ENCODE results near the gene LYG1.

The LYG1 gene

GRCh38 chr2:99255491-99256318 lies 45.3 kb downstream of the LYG1 start, which contains the start of gene LYG2:
Gene LYG2, minus strand, starts transcription at chr2:99255666. Its CDS starts 1,406 bp downstream, at chr2:99254260.
- no peak for ATAC-seq (ENCODE audit: low read depth)
- Histone ChIP-seq H3K9me3 (ENCODE audit: severe bottlenecking) (no peaks in the 10 kb centered on the region), H3K27me3 (ENCODE audit: insufficient read depth, poor library complexity, severe bottlenecking) (no peaks in the 10 kb centered on the region)

GRCh38 chr2:99249951-99250350 lies 51.0 kb downstream of the LYG1 start:
- Histone ChIP-seq H3K27ac (ENCODE audit: poor library complexity, severe bottlenecking) (no peak overlapping the region), H3K9me3 (ENCODE audit: severe bottlenecking) (no peaks in the 10 kb centered on the region), H3K27me3 (ENCODE audit: insufficient read depth, poor library complexity, severe bottlenecking) (no peaks in the 10 kb centered on the region), H3K4me3 (ENCODE audit: severe bottlenecking) (no peak overlapping the region), H3K36me3 (ENCODE audit: low read depth) (no peaks in the 10 kb centered on the region), H3K4me1 (ENCODE audit: insufficient read depth, poor library complexity, severe bottlenecking) (no peaks in the 10 kb centered on the region)
- DNase-seq (ENCODE audit: low spot score) (no peak), ATAC-seq (ENCODE audit: low read depth) (no peak)
- no peak for TF ChIP-seq CTCF (IDR thresholded peaks at IDR 0.05; ENCODE audit: poor library complexity, severe bottlenecking)

More at GRCh38 chr2:99255491-99256318, 45.3 kb downstream of the LYG1 start, which contains the start of gene LYG2:
- Histone ChIP-seq H3K36me3 (ENCODE audit: low read depth) (no peaks in the 10 kb centered on the region), H3K27ac (ENCODE audit: poor library complexity, severe bottlenecking) (no peak within 1 kb of the TSS), H3K4me1 (ENCODE audit: insufficient read depth, poor library complexity, severe bottlenecking) (no peaks in the 10 kb centered on the region), H3K4me3 (ENCODE audit: severe bottlenecking) (no peak within 1 kb of the TSS)
- no peak for DNase-seq (ENCODE audit: low spot score)
- no peak for TF ChIP-seq CTCF (IDR thresholded peaks at IDR 0.05; ENCODE audit: poor library complexity, severe bottlenecking)

- ATAC-seq (ENCODE audit: low read depth) (no peak), DNase-seq (ENCODE audit: low spot score) (no peak)
- Histone ChIP-seq H3K27me3 (ENCODE audit: insufficient read depth, poor library complexity, severe bottlenecking) (no peaks in the 10 kb centered on the region), H3K36me3 (ENCODE audit: low read depth) (no peaks in the 10 kb centered on the region), H3K9me3 (ENCODE audit: severe bottlenecking) (no peaks in the 10 kb centered on the region), H3K4me1 (ENCODE audit: insufficient read depth, poor library complexity, severe bottlenecking) (no peaks in the 10 kb centered on the region), H3K4me3 (ENCODE audit: severe bottlenecking) (no peak overlapping the region), H3K27ac (ENCODE audit: poor library complexity, severe bottlenecking) (no peak overlapping the region)
- no peak for TF ChIP-seq CTCF (IDR thresholded peaks at IDR 0.05; ENCODE audit: poor library complexity, severe bottlenecking)
Observed at GRCh38 chr2:99242151-99242550, 58.8 kb downstream of the LYG1 start.

DNA sequence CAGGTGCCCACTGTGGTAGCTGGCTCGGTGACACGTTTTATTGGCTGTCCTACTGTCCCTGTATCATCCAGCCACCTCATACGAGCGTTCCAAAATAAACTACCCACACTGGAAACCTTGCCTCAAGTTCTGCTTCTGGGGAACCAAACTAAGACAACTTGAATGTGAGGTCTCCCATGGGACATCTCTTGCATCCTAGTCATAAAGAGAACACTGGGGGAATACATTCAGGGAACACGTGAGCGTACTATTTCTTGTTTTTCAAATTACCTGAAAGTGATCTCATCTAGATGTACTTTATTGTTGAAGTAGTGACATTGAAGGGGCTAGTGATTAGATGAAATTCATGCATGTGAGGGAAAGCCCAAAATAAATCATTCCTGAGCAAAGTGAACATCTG lies 60.6 kb downstream of the LYG1 start:
- no peaks in the 10 kb centered on the region for H3K4me1 ChIP-seq (ENCODE audit: insufficient read depth, poor library complexity, severe bottlenecking)
- no peaks in the 10 kb centered on the region for H3K36me3 ChIP-seq (ENCODE audit: low read depth)
- no peaks in the 10 kb centered on the region for H3K9me3 ChIP-seq (ENCODE audit: severe bottlenecking)
- H3K4me3 ChIP-seq (ENCODE audit: severe bottlenecking) = no peak overlapping the region
- ATAC-seq (ENCODE audit: low read depth) = no peak
- H3K27ac ChIP-seq (ENCODE audit: poor library complexity, severe bottlenecking) = no peak overlapping the region
- no peak for TF ChIP-seq CTCF (IDR thresholded peaks at IDR 0.05; ENCODE audit: poor library complexity, severe bottlenecking)
- no peaks in the 10 kb centered on the region for H3K27me3 ChIP-seq (ENCODE audit: insufficient read depth, poor library complexity, severe bottlenecking)
- DNase-seq (ENCODE audit: low spot score) = no peak

DNA sequence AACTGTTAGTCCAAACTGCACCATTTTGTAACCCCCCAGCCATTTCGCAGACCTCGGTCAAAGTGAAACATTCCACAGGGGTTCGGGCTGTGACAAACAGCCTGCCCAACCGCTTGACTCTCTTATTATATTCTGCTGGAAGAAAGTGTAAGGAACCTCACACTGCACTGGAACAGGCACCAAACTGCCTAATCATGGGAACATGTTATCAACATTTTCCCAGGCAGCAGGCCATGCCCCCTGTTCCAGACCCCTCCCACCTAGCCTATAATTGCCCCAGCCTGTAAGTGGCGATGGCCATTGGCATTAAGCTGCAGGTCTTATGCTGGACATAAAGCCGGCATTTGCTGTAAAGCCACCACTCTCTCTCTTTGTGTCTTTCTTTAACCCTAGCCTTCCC lies 62.4 kb downstream of the LYG1 start:
- Histone ChIP-seq H3K4me3 (ENCODE audit: severe bottlenecking) (no peak overlapping the region), H3K4me1 (ENCODE audit: insufficient read depth, poor library complexity, severe bottlenecking) (no peaks in the 10 kb centered on the region), H3K27ac (ENCODE audit: poor library complexity, severe bottlenecking) (no peak overlapping the region), H3K36me3 (ENCODE audit: low read depth) (no peaks in the 10 kb centered on the region), H3K27me3 (ENCODE audit: insufficient read depth, poor library complexity, severe bottlenecking) (no peaks in the 10 kb centered on the region), H3K9me3 (ENCODE audit: severe bottlenecking) (no peaks in the 10 kb centered on the region)
- DNase-seq (ENCODE audit: low spot score) (no peak), ATAC-seq (ENCODE audit: low read depth) (no peak)
- no peak for TF ChIP-seq CTCF (IDR thresholded peaks at IDR 0.05; ENCODE audit: poor library complexity, severe bottlenecking)

Data from RWPE2 (cell line).